Hematopoietic multipotent progenitor cell treated with erythropoietin and hydrocortisone succinate and interleukin-3 and kit ligand, for 17 days (in vitro differentiated cells): Measurements from ENCODE around the gene MIPEP.

ENCODE experiments used
- DNase-seq: peaks from one replicate; pipeline ENCODE4 v3.0.0-alpha.2; 2015; ENCODE audit warnings: low spot score

The MIPEP gene

GRCh38 chr13:23810685-23811240, 78.4 kb downstream of the MIPEP start:
- no peak for DNase-seq

- DNase-seq = no peak
Observed at GRCh38 chr13:23808803-23809202, 80.4 kb downstream of the MIPEP start.

GRCh38 chr13:23806874-23807526, 82.2 kb downstream of the MIPEP start:
- DNase-seq = no peak

GRCh38 chr13:23805821-23806220, 83.4 kb downstream of the MIPEP start:
- DNase-seq = no peak

GRCh38 chr13:23805122-23805521, 84.1 kb downstream of the MIPEP start:
- no peak for DNase-seq

GRCh38 chr13:23804166-23804565, 85.0 kb downstream of the MIPEP start:
- no peak for DNase-seq

- no peak for DNase-seq
Observed at GRCh38 chr13:23801141-23801540, 88.1 kb downstream of the MIPEP start.

GRCh38 chr13:23799945-23800344, 89.3 kb downstream of the MIPEP start:
- DNase-seq = no peak

- no peak for DNase-seq
Observed at GRCh38 chr13:23797276-23797903, 91.8 kb downstream of the MIPEP start.

GRCh38 chr13:23796551-23796950, 92.6 kb downstream of the MIPEP start:
- no peak for DNase-seq

GRCh38 chr13:23794267-23795161, 94.7 kb downstream of the MIPEP start:
- no peak for DNase-seq

GRCh38 chr13:23793711-23794110, 95.5 kb downstream of the MIPEP start:
- no peak for DNase-seq

- DNase-seq = no peak
Observed at GRCh38 chr13:23792680-23793079, 96.5 kb downstream of the MIPEP start.

- no peak for DNase-seq
Observed at GRCh38 chr13:23790577-23791170, 98.5 kb downstream of the MIPEP start.

- no peak for DNase-seq
Observed at GRCh38 chr13:23789576-23790346, 99.4 kb downstream of the MIPEP start.

- no peak for DNase-seq
Observed at GRCh38 chr13:23788459-23788858, 100.7 kb downstream of the MIPEP start.

- DNase-seq = no peak
Observed at GRCh38 chr13:23787464-23787863, 101.7 kb downstream of the MIPEP start.

GRCh38 chr13:23786607-23787006, 102.6 kb downstream of the MIPEP start:
- no peak for DNase-seq

GRCh38 chr13:23778879-23779278, 110.3 kb downstream of the MIPEP start:
- no peak for DNase-seq

GRCh38 chr13:23778002-23778652, 111.1 kb downstream of the MIPEP start:
- DNase-seq = no peak

- DNase-seq = no peak
Observed at GRCh38 chr13:23777575-23777870, 111.7 kb downstream of the MIPEP start.
